MG63 (cell line): ENCODE results near the gene CRLF1. TPM values are rescaled to one million over a fixed set of nuclear protein-coding genes. Genes with fewer than 3 reads are reported as not detected.
A peak's percentile ranks its signal among the peaks of the same experiment; 100 is the strongest.
"Not testable (repeated sequence)": the region's sequence is repeated elsewhere in the genome, so short reads cannot be mapped to it uniquely, and the experiment has no call there.

Experiments
- DNase-seq: peaks from one replicate; pipeline ENCODE4 v3.0.0-alpha.2; 2020
- H3K27me3 ChIP-seq: fragments of 250-450 bp; sonication (Bioruptor Pico); 2 replicates; pipeline ENCODE4 v1.5.1; 2020; ENCODE audit warnings: mild to moderate bottlenecking, moderate library complexity
- H3K36me3 ChIP-seq: fragments of 250-450 bp; sonication (Bioruptor Pico); 2 replicates; pipeline ENCODE4 v1.5.1; 2020; ENCODE audit warnings: mild to moderate bottlenecking, moderate library complexity
- H3K4me3 ChIP-seq: fragments of 250-450 bp; sonication (Bioruptor Pico); 2 replicates; pipeline ENCODE4 v1.5.1; 2020; ENCODE audit warnings: mild to moderate bottlenecking, moderate library complexity
- H3K9me3 ChIP-seq: fragments of 250-450 bp; sonication (Bioruptor Pico); 2 replicates; pipeline ENCODE4 v1.5.1; 2020; ENCODE audit warnings: mild to moderate bottlenecking, moderate library complexity
- total RNA-seq: library from RNA; depleted of rRNA; stranded (reverse); fragments of >200 nt; shearing (Covaris generic); gene quantifications from 2 replicates; pipeline ENCODE4 v1.2.3, GENCODE V29; 2014; ENCODE audit warnings: low replicate concordance

CRLF1 gene
- total RNA-seq, 1 experiment from 2014 or later, result 16.9 TPM

DNA sequence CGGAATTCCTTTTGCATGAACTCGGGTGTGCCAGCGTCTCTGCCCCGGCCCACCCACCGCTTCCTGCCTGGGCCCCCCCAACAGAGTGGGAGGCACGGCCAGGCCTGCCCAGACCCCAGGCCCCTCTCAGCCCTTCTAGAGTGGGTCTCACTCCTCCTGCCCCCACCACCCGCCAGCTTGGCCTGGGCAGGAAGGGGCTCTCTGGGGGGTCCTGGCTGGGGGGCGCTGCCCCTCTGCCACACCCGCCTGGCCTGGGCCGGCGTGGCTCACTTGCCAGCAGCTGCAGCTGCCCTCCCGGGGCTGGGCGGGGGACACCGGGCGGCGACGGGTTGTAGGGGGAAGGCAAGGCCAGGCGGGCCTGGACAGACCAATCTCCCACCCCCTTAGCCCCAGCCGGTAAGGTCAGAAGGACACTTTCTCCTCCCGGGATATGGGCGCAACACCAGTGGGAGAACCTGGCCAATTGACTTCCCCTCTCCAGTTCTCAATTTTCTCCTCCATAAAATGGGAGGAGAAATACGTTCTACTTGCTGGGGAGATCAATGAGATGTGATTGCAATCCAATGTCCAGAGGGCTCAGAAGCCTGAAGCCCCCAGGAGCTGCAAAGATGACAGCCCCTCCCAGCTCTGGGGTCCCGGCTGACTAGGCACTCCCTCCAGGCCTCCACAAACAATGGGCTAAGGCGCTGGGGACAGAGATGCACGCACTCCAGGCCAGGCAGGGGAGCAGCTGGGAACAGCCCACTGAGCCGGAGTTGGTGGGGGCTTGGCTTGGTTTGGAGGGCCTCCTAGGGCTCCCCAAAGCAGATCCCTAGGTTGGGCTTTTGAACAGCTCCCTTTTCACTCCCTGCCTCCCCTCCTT, 2.4 kb downstream of the CRLF1 start:
- H3K36me3 ChIP-seq, result no peaks in the 10 kb centered on the region
- H3K27me3 ChIP-seq, result peaks cover 20% of the 10 kb centered on the region
- H3K4me3 ChIP-seq, result no peak overlapping the region
- DNase-seq, result no peak
- no peaks in the 10 kb centered on the region for H3K9me3 ChIP-seq

DNA sequence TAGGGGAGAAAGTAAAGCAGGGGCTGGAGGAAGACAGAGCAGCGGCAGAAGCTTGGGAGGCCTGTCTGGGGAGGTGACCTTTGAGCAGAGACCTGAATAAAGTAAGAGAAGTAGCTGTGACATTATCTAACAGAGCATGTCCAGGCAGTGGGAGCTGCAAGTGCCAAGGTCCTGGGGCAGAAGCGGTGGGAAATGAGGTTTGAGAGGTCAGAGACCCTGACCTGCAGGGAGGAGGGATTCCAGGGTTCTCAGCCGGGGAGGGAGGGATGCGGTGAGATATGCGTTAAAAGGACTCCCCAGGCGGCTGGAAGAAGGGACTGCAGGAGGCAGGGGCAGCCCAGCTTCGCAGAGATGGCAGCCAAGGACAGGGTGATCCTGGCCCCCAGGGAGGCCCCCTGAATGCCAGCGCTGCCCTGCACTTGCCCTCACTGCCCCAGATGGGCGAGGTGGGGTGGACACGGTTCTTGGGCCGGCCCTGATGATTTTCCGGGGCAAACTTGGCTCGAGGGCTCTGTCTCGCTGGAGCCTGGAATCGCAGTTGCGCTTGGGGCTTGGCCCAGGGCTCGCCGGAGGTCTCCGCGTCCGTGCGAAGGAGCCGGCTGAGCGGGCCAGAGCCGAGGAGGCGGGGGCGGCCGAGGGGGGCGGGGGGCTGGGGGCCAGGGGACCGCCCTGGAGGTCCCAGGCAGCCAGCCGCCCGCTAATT, 3.2 kb downstream of the CRLF1 start:
- Histone ChIP-seq H3K9me3 (no peaks in the 10 kb centered on the region), H3K4me3 (no peak overlapping the region), H3K36me3 (no peaks in the 10 kb centered on the region), H3K27me3 (peaks cover 20% of the 10 kb centered on the region)
- DNase-seq, result no peak

DNA sequence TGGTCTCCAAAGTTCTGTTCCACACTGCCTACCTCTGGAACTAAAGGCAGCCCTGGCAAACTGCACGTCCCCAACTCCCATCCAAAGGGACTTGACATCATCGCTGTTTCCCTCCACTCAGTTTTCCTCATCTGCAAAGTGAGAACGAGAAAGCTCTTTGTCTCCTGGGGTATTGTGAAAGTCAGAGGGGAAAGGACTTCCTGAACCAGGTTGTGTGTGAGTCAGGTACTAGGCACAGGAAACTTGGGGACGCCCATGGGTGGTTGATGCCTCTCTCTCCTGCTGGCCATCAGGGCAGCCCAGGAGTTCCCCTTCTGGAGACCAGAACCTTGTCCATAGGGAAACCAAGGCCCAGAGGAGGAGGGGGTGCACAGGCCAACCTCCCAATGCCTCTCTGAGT, 4.7 kb downstream of the CRLF1 start:
- H3K9me3 ChIP-seq, result no peaks in the 10 kb centered on the region
- no peak overlapping the region for H3K4me3 ChIP-seq
- H3K36me3 ChIP-seq, result no peaks in the 10 kb centered on the region
- DNase-seq, result no peak
- H3K27me3 ChIP-seq, result peaks cover 8% of the 10 kb centered on the region

DNA sequence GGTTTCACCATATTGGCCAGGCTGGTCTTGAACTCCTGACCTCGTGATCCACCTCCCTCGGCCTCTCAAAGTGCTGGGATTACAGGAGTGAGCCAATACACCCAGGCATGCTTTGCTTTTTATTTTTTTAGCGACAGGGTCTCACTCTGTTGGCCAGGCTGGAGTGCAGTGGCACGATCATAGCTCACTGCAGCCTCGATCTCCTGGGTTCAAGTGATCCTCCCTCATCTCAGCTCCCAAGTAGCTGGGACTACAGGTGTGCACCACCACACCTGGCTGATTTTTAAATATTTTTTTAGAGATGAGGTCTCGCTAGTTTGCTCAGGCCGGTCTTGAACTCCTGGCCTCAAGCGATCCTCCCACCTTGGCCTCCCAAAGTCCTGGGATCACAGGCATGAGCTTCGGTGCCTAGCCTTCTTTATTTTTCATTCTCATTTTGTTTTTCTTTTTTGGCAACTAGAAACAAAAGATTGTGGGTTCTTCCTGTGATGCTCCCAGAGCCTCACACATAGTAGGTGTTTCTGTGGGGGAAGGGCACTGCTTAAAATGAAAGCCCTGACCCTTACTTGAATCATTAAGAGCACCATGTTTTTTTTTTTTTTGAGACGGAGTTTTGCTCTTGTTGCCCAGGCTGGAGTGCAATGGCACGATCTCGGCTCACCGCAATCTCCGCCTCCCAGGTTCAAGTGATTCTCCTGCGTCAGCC, 5.8 kb downstream of the CRLF1 start:
- H3K9me3 ChIP-seq, H3K4me3 ChIP-seq, H3K27me3 ChIP-seq, DNase-seq, H3K36me3 ChIP-seq: not testable (repeated sequence)

DNA sequence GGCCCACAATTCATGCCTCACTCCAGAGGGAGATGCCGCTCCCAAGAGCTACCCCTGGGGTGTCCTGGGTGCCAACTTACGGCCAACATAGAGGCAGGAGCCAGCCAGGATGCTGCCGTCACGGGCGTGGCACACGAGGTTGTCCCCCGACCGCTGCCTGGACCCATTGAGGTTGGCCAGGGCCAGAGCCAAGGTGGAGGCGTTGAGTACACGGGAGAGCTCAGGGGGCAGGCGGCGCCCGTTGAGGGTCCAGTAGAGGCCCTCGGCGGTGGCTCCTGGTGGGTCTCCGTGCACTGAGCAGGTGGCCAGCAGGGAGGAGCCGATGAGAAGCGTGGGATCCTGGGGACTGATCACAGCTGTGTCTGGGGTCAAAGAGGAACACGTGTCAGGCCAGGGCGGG, 7.1 kb downstream of the CRLF1 start:
- no peak for DNase-seq
- no peaks in the 10 kb centered on the region for H3K27me3 ChIP-seq
- H3K4me3 ChIP-seq, result no peak overlapping the region
- no peaks in the 10 kb centered on the region for H3K9me3 ChIP-seq
- no peaks in the 10 kb centered on the region for H3K36me3 ChIP-seq

DNA sequence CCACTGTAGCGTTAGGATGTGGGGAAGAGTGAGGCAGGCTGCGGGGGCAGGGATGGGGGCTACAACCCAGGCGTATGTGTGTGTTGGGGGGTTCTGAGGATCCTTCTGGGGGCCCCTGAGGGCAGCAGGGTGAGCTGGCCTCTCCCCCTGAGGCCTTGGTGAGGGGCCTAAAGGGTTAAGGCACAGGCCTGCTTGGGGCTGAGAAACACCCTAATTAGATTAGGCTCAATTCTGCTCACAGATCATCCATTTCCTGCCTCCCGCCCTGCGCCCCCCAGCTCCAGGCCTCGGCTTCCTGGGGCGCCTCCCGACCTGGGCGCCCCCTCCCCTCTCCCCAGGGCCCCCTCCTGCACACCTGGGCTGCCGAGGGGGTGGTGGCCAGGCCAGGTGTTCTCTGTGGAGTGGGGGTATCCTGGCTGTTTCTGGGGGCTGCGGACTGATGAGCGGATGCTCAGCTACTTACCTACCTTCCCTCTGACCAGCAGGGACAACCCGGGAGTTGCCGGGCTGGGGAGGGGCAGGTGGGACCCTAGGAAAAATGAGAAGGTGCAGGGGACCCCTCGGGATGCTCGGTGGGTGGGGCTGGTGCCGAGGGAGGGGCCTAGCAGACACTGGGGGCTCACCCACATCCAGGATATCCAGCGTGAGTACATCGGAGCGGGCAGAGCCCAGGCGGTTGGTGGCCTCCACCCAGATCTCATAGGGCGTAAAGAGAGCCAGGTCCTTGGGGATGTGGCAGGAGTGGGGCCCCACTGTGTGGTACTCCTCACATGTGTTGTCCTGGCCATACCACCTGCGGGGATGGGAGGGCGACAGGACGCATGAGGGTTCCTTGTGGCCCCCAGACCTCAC, 8.6 kb downstream of the CRLF1 start:
- no peaks in the 10 kb centered on the region for H3K9me3 ChIP-seq
- no peaks in the 10 kb centered on the region for H3K36me3 ChIP-seq
- H3K4me3 ChIP-seq, result no peak overlapping the region
- no peaks in the 10 kb centered on the region for H3K27me3 ChIP-seq
- no peak for DNase-seq

DNA sequence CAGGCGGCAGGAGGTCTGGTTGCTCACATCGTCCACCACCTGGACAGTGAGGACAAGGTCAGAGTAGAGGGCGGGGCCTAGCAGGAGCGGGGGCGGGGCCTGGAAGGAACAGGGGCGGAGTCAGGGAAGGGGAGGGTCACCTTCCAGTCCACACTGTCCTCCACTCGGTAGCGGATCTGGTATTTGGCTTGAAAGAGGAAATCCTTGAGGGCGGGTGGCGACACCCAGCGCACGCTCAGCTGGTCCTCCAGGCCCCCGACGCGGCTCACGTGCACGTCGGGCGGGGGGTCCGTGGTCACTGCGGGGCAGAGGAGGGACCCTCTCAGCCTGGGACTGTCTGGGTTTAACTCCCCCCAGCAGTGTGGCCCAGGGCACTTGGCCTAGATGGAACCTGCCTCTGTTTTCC, 9.8 kb downstream of the CRLF1 start:
- Histone ChIP-seq H3K4me3 (no peak overlapping the region), H3K36me3 (peaks cover 5% of the 10 kb centered on the region; the same call in 1 of the 2 replicates), H3K9me3 (no peaks in the 10 kb centered on the region), H3K27me3 (no peaks in the 10 kb centered on the region)
- DNase-seq, result peak; percentile 48

DNA sequence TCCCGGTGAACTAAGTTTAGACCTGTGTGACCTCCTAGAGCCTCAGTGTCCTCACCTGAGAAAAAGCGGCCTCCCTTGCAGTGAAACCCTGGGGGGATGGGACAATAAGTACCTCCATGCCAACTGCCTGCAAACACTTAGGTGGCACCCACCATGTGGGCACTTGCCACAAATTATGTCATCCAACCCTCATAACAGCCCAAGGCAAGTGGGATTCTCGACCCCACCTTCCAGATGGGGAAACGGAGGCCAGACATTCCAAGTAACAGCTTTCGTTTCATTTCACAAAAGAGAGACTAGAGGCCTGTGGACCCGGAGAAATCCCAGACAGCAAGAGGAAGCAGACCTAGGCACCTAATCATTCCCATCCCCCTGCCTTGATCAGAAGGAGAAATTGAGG, 11.1 kb downstream of the CRLF1 start:
- no peak for DNase-seq
- Histone ChIP-seq H3K4me3 (no peak overlapping the region), H3K27me3 (no peaks in the 10 kb centered on the region), H3K9me3 (no peaks in the 10 kb centered on the region), H3K36me3 (peaks cover 14% of the 10 kb centered on the region)

DNA sequence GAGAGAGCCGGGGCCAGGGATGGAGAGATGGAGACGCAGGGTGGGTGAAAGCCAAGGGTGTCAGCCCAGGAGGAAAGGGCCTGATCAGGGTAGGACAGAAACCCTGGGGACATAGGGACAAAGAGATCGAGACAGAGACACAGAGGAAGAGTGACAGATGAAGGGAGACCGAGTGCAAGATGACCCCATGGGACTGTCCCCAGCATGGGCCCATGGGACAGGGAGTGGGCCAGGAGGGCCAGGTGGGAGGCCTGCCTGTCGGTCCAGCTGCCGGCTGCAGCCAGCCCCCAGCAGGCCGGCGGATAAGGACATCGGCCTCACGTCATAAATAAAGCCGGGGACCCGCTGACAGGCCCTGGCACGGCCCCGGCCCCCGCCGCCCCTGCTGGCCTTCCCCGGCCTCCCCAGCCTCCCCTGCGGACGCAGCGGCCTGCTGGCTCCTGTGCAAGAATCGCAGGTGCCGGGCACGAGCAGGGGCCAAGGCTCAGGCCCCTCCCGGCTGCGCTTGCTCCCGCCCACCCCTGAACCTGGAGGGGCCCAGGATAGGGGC, 11.7 kb downstream of the CRLF1 start:
- no peak for DNase-seq
- H3K9me3 ChIP-seq, result no peaks in the 10 kb centered on the region
- H3K36me3 ChIP-seq, result peaks cover 17% of the 10 kb centered on the region
- H3K27me3 ChIP-seq, result no peaks in the 10 kb centered on the region
- H3K4me3 ChIP-seq, result peak overlapping the region; percentile 32

DNA sequence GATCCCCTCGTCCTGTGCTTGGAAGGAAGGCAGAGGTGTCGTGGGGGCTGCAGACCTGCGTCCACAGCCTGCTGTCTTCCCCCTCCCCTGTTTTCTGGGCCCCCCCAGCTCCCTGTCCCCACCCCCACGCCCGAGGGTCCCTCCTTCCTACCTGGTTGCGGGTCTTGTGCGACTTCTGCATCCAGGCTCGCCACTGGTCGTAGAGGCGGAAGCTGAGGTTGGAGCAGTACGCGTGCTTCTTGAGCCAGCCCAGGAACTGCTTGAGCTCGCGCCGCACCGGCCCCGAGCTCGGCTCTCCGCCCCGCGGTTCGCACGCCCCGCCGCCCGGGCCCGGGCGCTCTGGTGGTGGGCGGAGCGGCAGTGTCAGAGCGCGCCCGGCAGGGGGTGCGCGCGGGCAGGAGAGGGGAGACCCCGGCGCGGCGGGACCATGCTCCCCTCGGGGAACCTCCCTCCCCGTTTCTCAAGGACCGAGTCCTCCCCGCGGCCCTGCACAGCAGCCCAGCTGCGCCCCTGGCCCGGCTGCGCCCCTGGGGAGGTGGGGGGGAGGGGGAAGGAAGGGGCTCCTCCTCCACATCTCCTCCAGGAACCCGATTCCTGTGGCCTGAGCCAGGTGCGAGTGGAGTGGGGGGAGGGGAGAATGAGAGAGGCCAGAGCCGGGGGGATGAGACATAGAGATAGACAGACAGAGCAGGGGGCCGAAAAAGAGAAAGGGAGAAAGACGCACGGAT, 12.3 kb downstream of the CRLF1 start:
- no peaks in the 10 kb centered on the region for H3K27me3 ChIP-seq
- peak overlapping the region; percentile 32 for H3K4me3 ChIP-seq
- DNase-seq, result peak; percentile 78
- H3K36me3 ChIP-seq, result peaks cover 17% of the 10 kb centered on the region
- H3K9me3 ChIP-seq, result no peaks in the 10 kb centered on the region

DNA sequence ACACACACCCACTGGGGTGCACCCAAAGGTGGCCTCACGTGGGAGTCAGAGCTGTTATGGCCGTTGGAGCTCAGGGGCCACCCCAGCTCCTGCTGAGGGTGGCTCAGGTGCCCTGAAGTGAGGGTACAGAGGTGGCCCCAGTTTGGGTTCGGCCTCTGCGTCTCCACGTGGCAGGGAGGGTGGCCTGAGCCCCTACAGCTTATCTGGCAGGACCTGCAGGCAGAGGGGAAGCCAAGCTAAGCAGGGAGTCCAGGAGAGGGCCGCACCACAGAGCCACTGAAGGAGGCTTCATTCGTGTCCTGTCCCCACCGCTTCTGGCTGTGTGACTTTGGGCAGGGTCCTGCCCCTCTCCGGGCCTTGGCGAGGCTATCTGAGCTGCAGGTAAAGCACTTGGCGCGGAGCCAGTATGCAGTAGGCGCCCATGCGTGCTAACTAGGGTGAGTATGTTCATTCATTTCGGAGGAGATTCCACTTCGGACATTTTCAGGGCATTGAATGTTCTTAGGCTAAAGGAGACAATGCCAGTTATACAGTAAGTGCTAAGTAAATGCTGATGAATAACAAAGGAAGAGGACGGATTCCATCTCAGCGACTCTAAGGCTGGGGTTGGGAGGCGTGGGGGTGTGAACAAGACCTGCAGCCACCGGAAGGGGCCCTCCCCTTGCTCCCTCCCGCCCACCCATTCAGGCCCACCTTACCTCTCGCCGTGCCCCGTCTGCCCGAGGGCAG, 13.1 kb downstream of the CRLF1 start:
- no peak for DNase-seq
- H3K4me3 ChIP-seq, result no peak overlapping the region
- H3K36me3 ChIP-seq, result peaks cover 17% of the 10 kb centered on the region
- H3K9me3 ChIP-seq, result no peaks in the 10 kb centered on the region
- H3K27me3 ChIP-seq, result no peaks in the 10 kb centered on the region

DNA sequence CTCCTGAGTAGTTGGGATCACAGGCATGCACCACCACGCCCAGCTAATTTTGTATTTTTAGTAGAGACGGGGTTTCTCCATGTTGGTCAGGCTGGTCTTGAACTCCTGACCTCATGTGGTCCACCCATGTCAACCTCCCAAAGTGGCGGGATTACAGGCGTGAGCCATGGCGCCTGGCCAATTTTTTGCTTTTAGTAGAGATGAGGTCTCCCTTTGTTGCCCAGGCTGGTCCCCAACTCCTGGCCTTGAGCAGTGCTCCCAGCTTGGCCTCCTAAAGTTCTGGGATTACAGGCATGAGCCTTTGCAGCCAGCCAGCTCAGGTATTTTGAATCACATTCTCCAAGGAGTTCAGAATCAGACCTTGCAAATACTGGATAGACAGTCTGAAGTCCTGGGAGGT, 13.9 kb downstream of the CRLF1 start:
- not testable (repeated sequence) for H3K4me3 ChIP-seq, DNase-seq, H3K9me3 ChIP-seq, H3K27me3 ChIP-seq
- peaks cover 17% of the 10 kb centered on the region for H3K36me3 ChIP-seq

DNA sequence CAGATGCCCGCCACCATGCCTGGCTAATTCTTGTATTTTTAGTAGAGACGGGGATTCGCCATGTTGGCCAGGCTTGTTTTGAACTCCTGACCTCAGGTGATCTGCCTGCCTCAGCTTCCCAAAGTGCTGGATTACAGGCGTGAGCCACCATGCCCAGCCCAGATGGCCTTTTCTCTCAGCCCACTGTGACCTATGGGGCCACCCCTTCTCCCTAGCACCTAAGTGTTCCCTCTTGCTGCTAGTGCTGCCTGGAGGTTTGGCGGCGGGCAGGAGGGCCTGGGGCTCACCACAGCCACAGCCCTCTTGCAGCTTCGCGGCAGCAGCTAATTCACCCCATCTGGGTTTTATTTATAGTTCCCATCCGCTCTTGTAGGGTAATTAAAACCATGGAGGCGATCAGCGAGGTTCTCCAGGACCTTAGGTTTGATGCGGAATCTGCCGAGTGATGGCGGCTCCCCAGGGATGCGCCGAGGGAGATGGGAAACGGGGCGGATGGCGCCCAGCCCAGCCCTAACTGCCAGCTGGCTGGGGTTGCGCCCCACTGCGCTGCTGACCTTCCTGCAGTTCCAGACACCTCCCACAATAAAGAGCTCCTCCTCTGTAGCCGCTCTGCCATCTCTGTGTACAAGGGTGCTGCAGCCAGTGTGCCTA, 14.7 kb downstream of the CRLF1 start:
- H3K27me3 ChIP-seq, result no peaks in the 10 kb centered on the region
- DNase-seq, result no peak
- peaks cover 17% of the 10 kb centered on the region for H3K36me3 ChIP-seq
- H3K9me3 ChIP-seq, result no peaks in the 10 kb centered on the region
- no peak overlapping the region for H3K4me3 ChIP-seq

DNA sequence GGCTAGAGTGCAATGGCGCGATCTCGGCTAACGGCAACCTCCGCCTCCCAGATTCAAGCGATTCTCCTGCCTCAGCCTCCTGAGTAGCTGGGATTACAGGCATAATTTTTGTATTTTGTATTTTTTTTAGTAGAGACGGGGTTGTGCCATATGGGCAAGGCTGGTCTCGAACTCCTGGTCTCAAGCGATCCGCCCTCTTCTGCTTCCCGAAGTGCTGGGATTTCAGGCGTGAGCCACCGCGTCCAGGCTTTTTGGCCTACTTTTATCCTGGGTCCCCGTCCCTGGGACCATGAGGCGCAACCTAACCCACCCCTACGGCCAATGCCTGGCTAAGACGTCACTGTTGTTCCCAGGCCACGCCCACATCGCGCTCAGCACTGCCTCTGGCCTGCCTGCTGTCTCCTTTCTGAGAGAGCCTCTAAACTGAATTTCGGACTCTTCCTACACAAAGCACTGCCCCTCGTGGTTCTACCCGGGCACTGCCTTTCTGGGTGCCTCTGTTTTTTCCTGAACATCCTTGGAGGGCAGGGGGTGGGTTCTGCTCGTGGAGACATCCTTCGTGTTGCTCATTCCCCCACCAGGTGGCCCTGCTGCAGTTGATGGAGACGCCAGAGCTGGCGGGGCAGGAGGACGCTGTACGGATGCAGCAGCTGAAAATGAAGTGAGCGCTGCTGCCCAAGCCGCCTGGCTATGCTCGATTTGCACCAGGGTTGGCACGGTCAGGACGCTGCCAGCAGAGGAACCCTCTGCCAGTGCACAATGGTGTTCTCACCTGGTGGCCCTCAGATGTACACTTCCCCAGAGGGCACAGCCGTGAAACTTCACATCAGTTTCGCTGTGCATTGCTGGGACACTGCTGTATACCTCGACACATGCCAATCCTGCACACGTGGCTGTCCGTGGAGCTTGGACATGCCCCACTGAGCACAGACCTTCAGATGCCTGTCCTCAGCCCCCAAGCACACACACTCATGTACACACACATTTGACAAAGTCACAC, 16.0 kb downstream of the CRLF1 start:
- H3K9me3 ChIP-seq, result no peaks in the 10 kb centered on the region
- no peaks in the 10 kb centered on the region for H3K27me3 ChIP-seq
- H3K4me3 ChIP-seq, result no peak overlapping the region
- peaks cover 17% of the 10 kb centered on the region for H3K36me3 ChIP-seq
- DNase-seq, result no peak
